H1 (cell line): Measurements from ENCODE around the gene HOXC13. TPM values are rescaled to one million over a fixed set of nuclear protein-coding genes. Genes with fewer than 3 reads are reported as not detected.

Experiments
- CTCF ChIA-PET: fragments of 300-600 bp; sonication (Branson Sonifier 250); formaldehyde crosslinking; loops from one replicate; lab custom pipeline; 2021; ENCODE audit not compliant: partially characterized antibody; lab: Charles Lee
- POLR2A ChIA-PET: fragments of 300-600 bp; sonication (Branson Sonifier 250); formaldehyde crosslinking; loops from one replicate; lab custom pipeline; 2021; ENCODE audit warnings: inconsistent platforms; ENCODE audit not compliant: partially characterized antibody; lab: Charles Lee
- DNase-seq, 2 experiments: peaks; one replicate each; pipeline versions ENCODE4 v3.0.0 to v3.0.0-alpha.2; 2010 to 2022; ENCODE audit warnings: low spot score in 2 of 2, low read depth in 1 of 2, mixed read lengths in 1 of 2
- FAIRE-seq: peaks from 2 replicates; lab custom pipeline; 2011; peaks lifted over from hg19 to GRCh38; lab: Jason Lieb, UNC
- H2AFZ ChIP-seq: 2 replicates; pipeline ENCODE4 v1.8.1; 2012; ENCODE audit warnings: low read length, inconsistent platforms
- H2AK5ac ChIP-seq: 2 replicates; pipeline ENCODE4 v1.6.1; 2013; ENCODE audit warnings: low read depth, low read length
- H2BK120ac ChIP-seq: replicated peaks from 2 replicates; pipeline ENCODE3; 2013; ENCODE audit warnings: low read depth, low read length, inconsistent platforms
- H2BK12ac ChIP-seq: 2 replicates; pipeline ENCODE4 v1.6.1; 2013; ENCODE audit warnings: low read depth, low read length
- H2BK15ac ChIP-seq: 2 replicates; pipeline ENCODE4 v1.6.1; 2013; ENCODE audit warnings: low read length
- H2BK20ac ChIP-seq: 2 replicates; pipeline ENCODE4 v1.6.1; 2013; ENCODE audit warnings: low read length
- H2BK5ac ChIP-seq: 2 replicates; pipeline ENCODE4 v1.6.1; 2013; ENCODE audit warnings: low read depth, low read length
- H3K14ac ChIP-seq: 2 replicates; pipeline ENCODE4 v1.6.1; 2013; ENCODE audit warnings: inconsistent platforms; ENCODE audit not compliant: insufficient read length
- H3K18ac ChIP-seq: 2 replicates; pipeline ENCODE4 v1.6.1; 2013; ENCODE audit warnings: low read length; ENCODE audit errors: extremely low read depth
- H3K23ac ChIP-seq: 2 replicates; pipeline ENCODE4 v1.6.1; 2013; ENCODE audit warnings: inconsistent platforms; ENCODE audit not compliant: insufficient read length
- H3K23me2 ChIP-seq: 2 replicates; pipeline ENCODE4 v1.6.1; 2013; ENCODE audit warnings: low read depth, low read length
- H3K27ac ChIP-seq: 2 replicates; pipeline ENCODE4 v1.6.1; 2011; ENCODE audit warnings: low read depth, low read length, inconsistent platforms
- H3K27me3 ChIP-seq, 4 experiments: replicated peaks in 1 of 4; 1 replicate in 1 of 4; 2 replicates in 3 of 4; pipeline versions ENCODE4 v1.6.1 to v1.8.1; 2011 to 2013; ENCODE audit warnings: low read length in 3 of 4, mild to moderate bottlenecking in 3 of 4, inconsistent platforms in 2 of 4, mixed read lengths in 2 of 4, moderate library complexity in 1 of 4; ENCODE audit not compliant: control insufficient read depth in 3 of 4, insufficient read depth in 3 of 4; ENCODE audit errors: extremely low read depth in 1 of 4
- H3K36me3 ChIP-seq, 4 experiments: 2 replicates each; pipeline versions ENCODE4 v1.6.1 to v1.8.1; 2011 to 2013; ENCODE audit warnings: mild to moderate bottlenecking in 4 of 4, low read length in 3 of 4, moderate library complexity in 2 of 4, control low read depth in 1 of 4, inconsistent platforms in 1 of 4; ENCODE audit not compliant: insufficient read depth in 4 of 4, control insufficient read depth in 2 of 4
- H3K4ac ChIP-seq: replicated peaks from 2 replicates; pipeline ENCODE3; 2013; ENCODE audit warnings: low read length, low read depth, mixed read lengths, inconsistent platforms; ENCODE audit not compliant: insufficient read length
- H3K4me1 ChIP-seq, 4 experiments: replicated peaks in 1 of 4; 1 replicate in 1 of 4; 2 replicates in 3 of 4; pipeline versions ENCODE4 v1.6.1 to v1.8.1; 2011 to 2013; ENCODE audit warnings: low read length in 3 of 4, inconsistent platforms in 2 of 4, mixed read lengths in 1 of 4; ENCODE audit not compliant: insufficient read depth in 4 of 4, control insufficient read depth in 3 of 4
- H3K4me2 ChIP-seq, 2 experiments: 2 replicates each; pipeline versions ENCODE4 v1.6.1 to v1.8.1; 2011 to 2013; ENCODE audit warnings: low read depth in 2 of 2, low read length in 2 of 2, control low read depth in 1 of 2, inconsistent platforms in 1 of 2, mild to moderate bottlenecking in 1 of 2; ENCODE audit not compliant: insufficient read depth in 1 of 2
- H3K4me3 ChIP-seq, 4 experiments: fragments of 200-600, 300-600 bp in 1 of 4; sonication (generic), shearing (Covaris generic), sonication (Bioruptor Twin) in 1 of 4; 2 replicates each; pipeline versions ENCODE4 v1.5.1 to v1.8.1; 2011 to 2016; ENCODE audit warnings: low read length in 4 of 4, low read depth in 3 of 4, control low read depth in 2 of 4, inconsistent platforms in 2 of 4, mild to moderate bottlenecking in 2 of 4, mixed read lengths in 1 of 4, moderate library complexity in 1 of 4; ENCODE audit not compliant: insufficient read depth in 2 of 4; ENCODE audit errors: extremely low read depth in 1 of 4
- H3K56ac ChIP-seq: replicated peaks from 2 replicates; pipeline ENCODE3; 2013; ENCODE audit warnings: low read depth, mild to moderate bottlenecking, mixed read lengths, low read length, inconsistent platforms; ENCODE audit not compliant: insufficient read length
- H3K79me1 ChIP-seq: 2 replicates; pipeline ENCODE4 v1.6.1; 2013; ENCODE audit warnings: low read depth, low read length, control low read depth
- H3K79me2 ChIP-seq, 2 experiments: 2 replicates each; pipeline versions ENCODE4 v1.6.1 to v1.8.1; 2012 to 2013; ENCODE audit warnings: low read length in 2 of 2, mild to moderate bottlenecking in 2 of 2, inconsistent platforms in 1 of 2; ENCODE audit not compliant: insufficient read depth in 2 of 2, control insufficient read depth in 1 of 2
- H3K9ac ChIP-seq, 4 experiments: replicated peaks in 1 of 4; 1 replicate in 1 of 4; 2 replicates in 3 of 4; pipeline versions ENCODE4 v1.6.1 to v1.8.1; 2011 to 2013; ENCODE audit warnings: low read depth in 3 of 4, low read length in 3 of 4, control low read depth in 2 of 4, mild to moderate bottlenecking in 2 of 4, moderate library complexity in 2 of 4, inconsistent platforms in 1 of 4; ENCODE audit errors: extremely low read depth in 1 of 4
- H3K9me3 ChIP-seq, 2 experiments: 2 replicates each; pipeline versions ENCODE4 v1.6.1 to v1.8.1; 2012 to 2013; ENCODE audit warnings: mild to moderate bottlenecking in 2 of 2, moderate library complexity in 2 of 2, control low read depth in 1 of 2, inconsistent platforms in 1 of 2, low read depth in 1 of 2, low read length in 1 of 2, mixed read lengths in 1 of 2; ENCODE audit not compliant: insufficient read depth in 2 of 2
- H4K20me1 ChIP-seq, 2 experiments: replicated peaks in 1 of 2; 2 replicates each; pipeline versions ENCODE3 to v1.8.1; 2011 to 2013; ENCODE audit warnings: inconsistent platforms in 2 of 2, low read length in 2 of 2, mild to moderate bottlenecking in 1 of 2; ENCODE audit not compliant: insufficient read depth in 2 of 2, control insufficient read depth in 1 of 2
- H4K5ac ChIP-seq: 2 replicates; pipeline ENCODE4 v1.6.1; 2013; ENCODE audit warnings: low read length, low read depth, mixed read lengths, inconsistent platforms; ENCODE audit not compliant: insufficient read length
- H4K8ac ChIP-seq: 2 replicates; pipeline ENCODE4 v1.8.0; 2013; ENCODE audit warnings: mild to moderate bottlenecking, moderate library complexity, low read length, inconsistent platforms; ENCODE audit not compliant: insufficient read depth; ENCODE audit errors: extremely low read depth
- H4K91ac ChIP-seq: replicated peaks from 2 replicates; pipeline ENCODE3; 2013; ENCODE audit warnings: low read length, mixed read lengths, inconsistent platforms; ENCODE audit not compliant: insufficient read length
- CTBP2 ChIP-seq: IDR thresholded peaks from 2 replicates; pipeline ENCODE4 v1.7.0; 2011; ENCODE audit warnings: borderline replicate concordance, mild to moderate bottlenecking, moderate library complexity, mixed read lengths, low read length; ENCODE audit not compliant: insufficient read depth, insufficient read length
- EP300 ChIP-seq, 2 experiments: IDR thresholded peaks; 1 replicate in 1 of 2; 2 replicates in 1 of 2; pipeline ENCODE4 v1.6.1; 2011 to 2012; ENCODE audit warnings: low read depth in 2 of 2, low read length in 2 of 2, mild to moderate bottlenecking in 2 of 2, borderline replicate concordance in 1 of 2, inconsistent platforms in 1 of 2, moderate library complexity in 1 of 2
- EZH2 ChIP-seq: fragments of 200-600 bp; sonication (generic); IDR thresholded peaks from 2 replicates; pipeline ENCODE4 v1.7.1; 2012; ENCODE audit warnings: low read depth, mild to moderate bottlenecking, moderate library complexity, low read length, inconsistent platforms; ENCODE audit not compliant: severe bottlenecking
- HDAC2 ChIP-seq, 2 experiments: fragments of 300-600 bp in 1 of 2; sonication (generic) in 1 of 2; IDR thresholded peaks; 2 replicates each; pipeline ENCODE4 v1.6.1; 2011 to 2012; ENCODE audit warnings: low read depth in 2 of 2, low read length in 2 of 2, mild to moderate bottlenecking in 2 of 2, moderate library complexity in 2 of 2, borderline replicate concordance in 1 of 2, inconsistent platforms in 1 of 2
- MAFK ChIP-seq: IDR thresholded peaks from 2 replicates; pipeline ENCODE4 v1.6.1; 2012; ENCODE audit warnings: low read depth, mild to moderate bottlenecking, improper control_type of control experiment, low read length
- NANOG ChIP-seq: IDR thresholded peaks from 2 replicates; pipeline ENCODE4 v1.6.1; 2011; ENCODE audit warnings: low read length, low read depth, mild to moderate bottlenecking, inconsistent platforms; ENCODE audit not compliant: insufficient read depth, poor library complexity, severe bottlenecking
- POLR2AphosphoS5 ChIP-seq: IDR thresholded peaks from 2 replicates; pipeline ENCODE4 v1.6.1; 2011; ENCODE audit warnings: low read depth, low read length
- RAD21 ChIP-seq, 2 experiments: IDR thresholded peaks in 1 of 2; conservative IDR thresholded peaks in 1 of 2; 2 replicates each; pipeline ENCODE4 v1.6.1; 2011; ENCODE audit warnings: low read depth in 2 of 2, low read length in 2 of 2, improper control_type of control experiment in 1 of 2, inconsistent platforms in 1 of 2, mild to moderate bottlenecking in 1 of 2, moderate library complexity in 1 of 2
- SAP30 ChIP-seq: fragments of 300-600 bp; sonication (generic); IDR thresholded peaks from 2 replicates; pipeline ENCODE4 v1.7.1; 2012; ENCODE audit warnings: low read length, moderate library complexity, mild to moderate bottlenecking, inconsistent platforms; ENCODE audit not compliant: insufficient read depth, insufficient replicate concordance
- SP4 ChIP-seq: IDR thresholded peaks from 2 replicates; pipeline ENCODE4 v1.6.1; 2012; ENCODE audit warnings: low read length, inconsistent platforms
- SRF ChIP-seq: IDR thresholded peaks from 2 replicates; pipeline ENCODE4 v1.6.1; 2011; ENCODE audit warnings: mild to moderate bottlenecking, low read depth, low read length, moderate library complexity
- SUZ12 ChIP-seq: fragments of 200-600 bp; sonication (generic); IDR thresholded peaks from 2 replicates; pipeline ENCODE4 v1.6.1; 2012; ENCODE audit warnings: mild to moderate bottlenecking, inconsistent platforms, low read length, moderate library complexity, mixed read lengths
- WGBS, 2 experiments: shearing (Covaris generic) in 1 of 2; methylation state at CpG; one replicate each; pipeline versions ENCODE4 v1.1.6 to v1.1.7; 2013 to 2015; ENCODE audit warnings: low lambda C conversion rate in 2 of 2, mixed read lengths in 2 of 2, inconsistent platforms in 1 of 2, low coverage in 1 of 2, missing lambda C conversion rate in 1 of 2; ENCODE audit not compliant: insufficient replicate concordance in 2 of 2, insufficient coverage in 1 of 2, insufficient read length in 1 of 2; ENCODE audit errors: extremely low coverage in 1 of 2, missing lambda C conversion rate in 1 of 2; 5-methylcytosine and 5-hydroxymethylcytosine counted together
- polyA plus RNA-seq, 7 experiments: library from polyadenylated mRNA; depleted of rRNA in 3 of 7; stranded (reverse) in 5 of 7; unstranded in 2 of 7; fragments of >200 nt in 5 of 7; fragments of 200-250 nt in 2 of 7; gene quantifications; 1 replicate in 5 of 7; 2 replicates in 1 of 7; 4 replicates in 1 of 7; pipeline versions ENCODE4 v1.2.1 to v1.2.3, GENCODE V29; 2011 to 2013; ENCODE audit warnings: missing spikeins in 2 of 7, mixed read lengths in 2 of 7
- total RNA-seq: library from RNA; stranded (reverse); fragmentation: NEBNext Ultra II Directional; extraction: Animal tissue kit (Norgen Biotek cat#: 25700); gene quantifications from 2 replicates; pipeline ENCODE4 v1.2.1, GENCODE V29; 2021

Gene HOXC13
- total and polyA plus RNA-seq, 2 of the 8 experiments (the other 6 are each of a cell fraction or from before 2014, with no cell fraction given): 0.02 TPM; not detected in 1

DNA sequence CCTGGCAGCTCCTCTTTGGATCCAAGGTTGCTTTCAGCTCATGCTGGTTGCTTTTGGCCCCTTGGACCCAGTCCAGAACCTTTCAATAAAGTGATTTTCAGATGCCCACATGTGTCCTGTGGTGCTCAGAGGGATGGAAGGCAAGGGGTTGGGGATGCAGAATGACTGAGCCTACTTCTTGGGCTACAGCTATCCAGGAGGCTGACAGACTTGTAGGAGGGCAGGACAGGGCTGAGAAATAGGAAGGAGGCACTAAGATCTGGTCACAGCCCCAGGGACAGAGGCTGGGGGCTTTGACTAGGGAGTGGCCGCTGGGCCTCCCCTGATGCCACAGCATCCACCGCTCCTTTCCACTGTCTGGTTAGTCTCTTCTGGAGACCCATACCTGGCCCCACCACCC is 33.1 kb downstream of the HOXC13 start:
- Histone ChIP-seq H3K56ac (no peak overlapping the region), H3K27me3 (peaks cover 100% of the 10 kb centered on the region in 4 experiments), H3K27ac (no peak overlapping the region), H3K4ac (no peak overlapping the region), H3K4me1 (peaks cover 0 to 11% (median 4%) of the 10 kb centered on the region in 4 experiments; a peak in 5 of 7 replicates), H3K36me3 (peaks cover 0 to 3% (median 0%) of the 10 kb centered on the region in 4 experiments; a peak in 2 of 8 replicates), H3K9ac (no peak overlapping the region), H4K5ac (no peak overlapping the region), H2BK15ac (no peak overlapping the region), H3K4me3 (no peak overlapping the region), H4K20me1 (peaks cover 19 to 33% of the 10 kb centered on the region in 2 experiments), H3K14ac (no peak overlapping the region), H2BK120ac (no peak overlapping the region), H3K9me3 (0 out of 4 replicates have a peak, but pooled peaks cover 0 to 2% of the 10 kb centered on the region in 2 experiments), H4K8ac (no peak overlapping the region), H3K23me2 (peaks cover 1% of the 10 kb centered on the region; the same call in 1 of the 2 replicates), H2BK12ac (no peak overlapping the region), H2AFZ (no peak overlapping the region), H2BK20ac (no peak overlapping the region), H2AK5ac (no peak overlapping the region), H3K79me2 (no peaks in the 10 kb centered on the region), H3K4me2 (no peak overlapping the region), H3K79me1 (no peaks in the 10 kb centered on the region), H2BK5ac (no peak overlapping the region), H4K91ac (no peak overlapping the region), H3K23ac (no peak overlapping the region), H3K18ac (no peak overlapping the region)
- no peak for FAIRE-seq
- DNase-seq: no peak
- WGBS, 2 experiments: 54% methylated on average over 2 of the region's 2 CpGs; no CpG with 5 or more reads in 1 of the 2 experiments
- POLR2A ChIA-PET: no interaction called here
- CTCF ChIA-PET: interaction anchor here (1.0 to 2.8 kb wide), 9 partner anchors 13 to 230 kb away, joined by 3 to 13 read pairs (median 4); partner anchors contain the start of genes HOXC10 and HOXC5
- TF ChIP-seq MAFK (no peak), SRF (no peak), SAP30 (no peak), SUZ12 (no peak; the same call in 1 of the 2 replicates), RAD21 (IDR thresholded peaks at IDR 0.05 in 1 of 2, conservative IDR thresholded peaks at IDR 0.05 in 1 of 2; ENCODE audit: low read depth in 2 of 2, low read length in 2 of 2) (no peak), HDAC2 (IDR thresholded peaks at IDR 0.05; ENCODE audit: borderline replicate concordance in 1 of 2, low read depth in 2 of 2, low read length in 2 of 2) (no peak), EZH2 (peak; percentile 57), NANOG (no peak), POLR2AphosphoS5 (no peak), EP300 (IDR thresholded peaks at IDR 0.05; ENCODE audit: borderline replicate concordance in 1 of 2, low read depth in 2 of 2, low read length in 2 of 2) (no peak), CTBP2 (no peak), SP4 (no peak)
